GM12872 (cell line): ENCODE measurements around the gene LAMA3.

Source experiments
- CTCF ChIP-seq: IDR thresholded peaks from 3 replicates; pipeline ENCODE4 v1.5.1; 2011; ENCODE audit warnings: low read depth, mild to moderate bottlenecking, low read length, moderate library complexity; ENCODE audit not compliant: insufficient read depth

LAMA3 gene

GRCh38 chr18:23727707-23728493, 38.6 kb downstream of the LAMA3 start:
- TF ChIP-seq CTCF = no peak

- TF ChIP-seq CTCF = no peak
These were observed 41.6 kb downstream of the LAMA3 start for GRCh38 chr18:23730857-23731256.

- no peak for TF ChIP-seq CTCF
These were observed 42.6 kb downstream of the LAMA3 start for GRCh38 chr18:23731861-23732260.

- TF ChIP-seq CTCF = no peak
These were observed 43.2 kb downstream of the LAMA3 start for GRCh38 chr18:23732439-23732838.

GRCh38 chr18:23733895-23734294, 44.6 kb downstream of the LAMA3 start:
- no peak for TF ChIP-seq CTCF

GRCh38 chr18:23735021-23735464, 45.8 kb downstream of the LAMA3 start:
- TF ChIP-seq CTCF = no peak

GRCh38 chr18:23737578-23737977, 48.3 kb downstream of the LAMA3 start:
- TF ChIP-seq CTCF = no peak
